ENCODE measurements around the gene CHST15.

The CHST15 gene

GRCh38 chr10:124010024-124010423, 83.4 kb downstream of the CHST15 start:
- Histone ChIP-seq H3K4me1 (ENCODE audit: control insufficient read depth in 1 of 2, insufficient read depth in 2 of 2, low read length in 2 of 2) (peaks cover 5 to 33% of the 10 kb centered on the region in 2 donors), H3K36me3 (ENCODE audit: control insufficient read depth in 1 of 2, insufficient read depth in 2 of 2, low read length in 2 of 2) (peaks cover 18 to 20% of the 10 kb centered on the region in 2 donors), H3K9me3 (ENCODE audit: control insufficient read depth in 1 of 2, low read length in 2 of 2) (peaks cover 0 to 4% of the 10 kb centered on the region in 2 donors), H3K4me3 (ENCODE audit: low read depth in 1 of 2, low read length in 2 of 2) (no peak overlapping the region), H3K27me3 (ENCODE audit: low read depth, low read length) (no peaks in the 10 kb centered on the region), H3K27ac (ENCODE audit: low read length) (no peak overlapping the region)

- no peak overlapping the region for H3K4me3 ChIP-seq (ENCODE audit: low read depth in 1 of 2, low read length in 2 of 2)
- H3K9me3 ChIP-seq (ENCODE audit: control insufficient read depth in 1 of 2, low read length in 2 of 2), result peaks cover 0 to 4% of the 10 kb centered on the region in 2 donors
- H3K27ac ChIP-seq (ENCODE audit: low read length), result peak overlapping the region; percentile 25
- H3K4me1 ChIP-seq (ENCODE audit: control insufficient read depth in 1 of 2, insufficient read depth in 2 of 2, low read length in 2 of 2), result peaks cover 5 to 37% of the 10 kb centered on the region in 2 donors
- H3K36me3 ChIP-seq (ENCODE audit: control insufficient read depth in 1 of 2, insufficient read depth in 2 of 2, low read length in 2 of 2), result peaks cover 18 to 20% of the 10 kb centered on the region in 2 donors
- H3K27me3 ChIP-seq (ENCODE audit: low read depth, low read length), result no peaks in the 10 kb centered on the region
These were observed 84.0 kb downstream of the CHST15 start for GRCh38 chr10:124009231-124010015.

DNA sequence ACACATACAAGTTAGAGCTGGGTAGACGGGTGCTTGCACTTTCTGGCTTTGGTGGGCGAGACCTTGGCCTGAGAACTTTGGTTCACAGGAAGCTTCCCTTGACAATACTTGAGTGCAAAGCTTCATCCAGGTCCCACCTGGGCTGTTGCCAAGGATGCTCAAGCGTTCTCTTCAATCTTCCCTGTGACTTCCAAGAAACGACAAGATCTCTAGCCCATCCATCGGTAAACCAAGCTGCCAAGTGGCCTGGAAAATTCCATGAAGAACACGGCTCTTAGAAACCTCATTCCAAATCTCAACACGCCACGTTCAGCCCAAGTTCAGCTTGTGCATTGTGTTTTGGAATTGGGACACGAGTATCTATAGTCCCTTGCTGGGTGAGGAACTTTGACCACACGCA, 84.7 kb downstream of the CHST15 start:
- H3K36me3 ChIP-seq (ENCODE audit: control insufficient read depth in 1 of 2, insufficient read depth in 2 of 2, low read length in 2 of 2), result peaks cover 14 to 20% of the 10 kb centered on the region in 2 donors
- H3K4me1 ChIP-seq (ENCODE audit: control insufficient read depth in 1 of 2, insufficient read depth in 2 of 2, low read length in 2 of 2), result peaks cover 5 to 45% of the 10 kb centered on the region in 2 donors
- no peaks in the 10 kb centered on the region for H3K27me3 ChIP-seq (ENCODE audit: low read depth, low read length)
- H3K4me3 ChIP-seq (ENCODE audit: low read depth in 1 of 2, low read length in 2 of 2), result no peak overlapping the region
- peaks cover 0 to 2% of the 10 kb centered on the region in 2 donors for H3K9me3 ChIP-seq (ENCODE audit: control insufficient read depth in 1 of 2, low read length in 2 of 2)
- peak overlapping the region; percentile 25 for H3K27ac ChIP-seq (ENCODE audit: low read length)

GRCh38 chr10:124008187-124008586, 85.2 kb downstream of the CHST15 start:
- H3K9me3 ChIP-seq (ENCODE audit: control insufficient read depth in 1 of 2, low read length in 2 of 2), result no peaks in the 10 kb centered on the region
- H3K27ac ChIP-seq (ENCODE audit: low read length), result no peak overlapping the region
- H3K36me3 ChIP-seq (ENCODE audit: control insufficient read depth in 1 of 2, insufficient read depth in 2 of 2, low read length in 2 of 2), result peaks cover 12 to 20% of the 10 kb centered on the region in 2 donors
- peaks cover 5 to 45% of the 10 kb centered on the region in 2 donors for H3K4me1 ChIP-seq (ENCODE audit: control insufficient read depth in 1 of 2, insufficient read depth in 2 of 2, low read length in 2 of 2)
- no peaks in the 10 kb centered on the region for H3K27me3 ChIP-seq (ENCODE audit: low read depth, low read length)
- no peak overlapping the region for H3K4me3 ChIP-seq (ENCODE audit: low read depth in 1 of 2, low read length in 2 of 2)

GRCh38 chr10:124007773-124008145, 85.6 kb downstream of the CHST15 start:
- Histone ChIP-seq H3K9me3 (ENCODE audit: control insufficient read depth in 1 of 2, low read length in 2 of 2) (no peaks in the 10 kb centered on the region), H3K27ac (ENCODE audit: low read length) (no peak overlapping the region), H3K4me3 (ENCODE audit: low read depth in 1 of 2, low read length in 2 of 2) (no peak overlapping the region), H3K36me3 (ENCODE audit: control insufficient read depth in 1 of 2, insufficient read depth in 2 of 2, low read length in 2 of 2) (peaks cover 9 to 20% of the 10 kb centered on the region in 2 donors), H3K27me3 (ENCODE audit: low read depth, low read length) (no peaks in the 10 kb centered on the region), H3K4me1 (ENCODE audit: control insufficient read depth in 1 of 2, insufficient read depth in 2 of 2, low read length in 2 of 2) (peaks cover 5 to 45% of the 10 kb centered on the region in 2 donors)

DNA sequence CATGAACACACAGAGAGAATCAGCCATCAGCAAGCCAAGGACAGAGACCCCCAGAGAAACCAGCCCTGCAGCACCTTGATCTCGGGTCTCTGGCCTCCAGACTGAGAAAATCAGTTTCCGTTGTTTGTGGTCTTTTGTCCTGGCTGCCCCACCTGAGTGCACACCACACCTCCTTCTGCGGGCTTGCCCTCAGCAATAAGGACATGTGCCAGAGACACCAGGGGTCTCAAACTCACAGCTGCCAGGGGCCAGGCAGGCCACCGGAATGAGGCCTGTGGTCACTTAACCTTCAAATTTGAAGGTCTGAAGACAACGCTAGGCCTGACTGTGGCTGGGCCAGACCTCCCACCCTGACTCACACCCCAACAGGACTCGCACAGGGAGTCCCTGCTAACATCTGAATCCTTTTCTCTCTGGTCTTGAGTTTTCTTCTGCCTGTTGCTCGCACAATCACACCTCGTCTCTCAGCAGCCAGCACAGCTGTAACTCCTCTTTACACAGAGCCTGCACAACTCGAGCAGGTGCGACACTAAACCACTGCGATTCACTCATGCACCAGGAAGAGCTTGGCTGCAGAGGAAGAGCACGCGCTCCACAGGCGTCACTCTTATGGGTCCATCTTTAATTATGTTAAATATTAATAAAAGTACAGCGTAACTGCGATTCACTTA, 86.2 kb downstream of the CHST15 start:
- H3K36me3 ChIP-seq (ENCODE audit: control insufficient read depth in 1 of 2, insufficient read depth in 2 of 2, low read length in 2 of 2), result peaks cover 4 to 18% of the 10 kb centered on the region in 2 donors
- peaks cover 5 to 45% of the 10 kb centered on the region in 2 donors for H3K4me1 ChIP-seq (ENCODE audit: control insufficient read depth in 1 of 2, insufficient read depth in 2 of 2, low read length in 2 of 2)
- H3K27ac ChIP-seq (ENCODE audit: low read length), result peak overlapping the region; percentile 47

DNA sequence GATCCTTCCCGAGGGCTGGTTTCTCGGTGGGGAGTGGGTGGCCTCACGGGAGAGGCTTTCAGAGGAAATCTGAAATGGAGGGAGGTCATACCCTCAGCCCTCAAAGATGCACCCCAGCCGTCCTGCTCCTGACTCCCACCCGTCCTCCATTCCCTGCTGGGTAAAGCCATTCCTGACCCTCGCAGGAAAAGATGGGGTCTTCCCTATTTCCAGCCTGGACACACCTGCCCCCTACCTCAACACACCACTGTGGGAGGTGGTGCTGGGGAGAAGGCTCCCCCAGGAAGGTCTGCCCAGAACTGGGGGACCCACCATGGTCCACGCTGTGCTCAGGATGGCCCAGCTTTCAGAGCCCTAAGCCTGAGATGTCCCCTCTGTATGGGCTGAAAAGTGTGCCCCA, 86.9 kb downstream of the CHST15 start:
- Histone ChIP-seq H3K4me3 (ENCODE audit: low read depth in 1 of 2, low read length in 2 of 2) (no peak overlapping the region), H3K9me3 (ENCODE audit: control insufficient read depth in 1 of 2, low read length in 2 of 2) (no peaks in the 10 kb centered on the region), H3K27me3 (ENCODE audit: low read depth, low read length) (no peaks in the 10 kb centered on the region), H3K27ac (ENCODE audit: low read length) (peak overlapping the region; percentile 47), H3K36me3 (ENCODE audit: control insufficient read depth in 1 of 2, insufficient read depth in 2 of 2, low read length in 2 of 2) (peaks cover 0 to 11% of the 10 kb centered on the region in 2 donors), H3K4me1 (ENCODE audit: control insufficient read depth in 1 of 2, insufficient read depth in 2 of 2, low read length in 2 of 2) (peaks cover 5 to 45% of the 10 kb centered on the region in 2 donors)

More for the DNA sequence above, 86.2 kb downstream of the CHST15 start:
- H3K9me3 ChIP-seq (ENCODE audit: control insufficient read depth in 1 of 2, low read length in 2 of 2), result no peaks in the 10 kb centered on the region
- H3K4me3 ChIP-seq (ENCODE audit: low read depth in 1 of 2, low read length in 2 of 2), result no peak overlapping the region
- H3K27me3 ChIP-seq (ENCODE audit: low read depth, low read length), result no peaks in the 10 kb centered on the region

GRCh38 chr10:124005991-124006392, 87.4 kb downstream of the CHST15 start:
- Histone ChIP-seq H3K36me3 (ENCODE audit: control insufficient read depth in 1 of 2, insufficient read depth in 2 of 2, low read length in 2 of 2) (peaks cover 0 to 11% of the 10 kb centered on the region in 2 donors), H3K27ac (ENCODE audit: low read length) (peak overlapping the region; percentile 58), H3K4me1 (ENCODE audit: control insufficient read depth in 1 of 2, insufficient read depth in 2 of 2, low read length in 2 of 2) (peaks cover 5 to 45% of the 10 kb centered on the region in 2 donors), H3K9me3 (ENCODE audit: control insufficient read depth in 1 of 2, low read length in 2 of 2) (no peaks in the 10 kb centered on the region), H3K27me3 (ENCODE audit: low read depth, low read length) (no peaks in the 10 kb centered on the region), H3K4me3 (ENCODE audit: low read depth in 1 of 2, low read length in 2 of 2) (no peak overlapping the region)

DNA sequence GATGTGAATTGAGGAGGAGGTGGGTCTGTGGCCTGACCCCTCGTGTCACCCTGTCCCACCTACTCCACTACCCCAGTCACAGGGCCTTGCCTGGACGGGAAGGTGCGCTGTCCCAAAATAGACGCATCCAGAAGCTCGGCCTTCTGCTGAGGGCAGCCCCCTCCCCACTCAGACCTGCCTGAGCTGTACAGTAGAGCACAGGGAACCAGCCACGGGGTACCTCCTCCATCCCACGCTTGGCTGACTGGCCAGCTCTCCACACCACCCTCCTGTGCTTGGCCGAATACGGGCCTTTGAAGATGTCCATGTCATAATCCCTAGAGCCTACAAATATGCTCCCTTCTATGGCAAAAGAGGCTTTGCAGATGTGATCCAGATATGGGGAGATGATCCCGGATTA, 88.3 kb downstream of the CHST15 start:
- Histone ChIP-seq H3K27me3 (ENCODE audit: low read depth, low read length) (no peaks in the 10 kb centered on the region), H3K27ac (ENCODE audit: low read length) (peak overlapping the region; percentile 58), H3K36me3 (ENCODE audit: control insufficient read depth in 1 of 2, insufficient read depth in 2 of 2, low read length in 2 of 2) (peaks cover 0 to 9% of the 10 kb centered on the region in 2 donors), H3K9me3 (ENCODE audit: control insufficient read depth in 1 of 2, low read length in 2 of 2) (no peaks in the 10 kb centered on the region), H3K4me1 (ENCODE audit: control insufficient read depth in 1 of 2, insufficient read depth in 2 of 2, low read length in 2 of 2) (peaks cover 5 to 41% of the 10 kb centered on the region in 2 donors), H3K4me3 (ENCODE audit: low read depth in 1 of 2, low read length in 2 of 2) (no peak overlapping the region)

GRCh38 chr10:124004663-124005004, 88.8 kb downstream of the CHST15 start:
- peaks cover 3 to 37% of the 10 kb centered on the region in 2 donors for H3K4me1 ChIP-seq (ENCODE audit: control insufficient read depth in 1 of 2, insufficient read depth in 2 of 2, low read length in 2 of 2)

GRCh38 chr10:124003871-124004662, 89.3 kb downstream of the CHST15 start:
- Histone ChIP-seq H3K4me3 (ENCODE audit: low read depth in 1 of 2, low read length in 2 of 2) (no peak overlapping the region), H3K4me1 (ENCODE audit: control insufficient read depth in 1 of 2, insufficient read depth in 2 of 2, low read length in 2 of 2) (peaks cover 0 to 33% of the 10 kb centered on the region in 2 donors), H3K36me3 (ENCODE audit: control insufficient read depth in 1 of 2, insufficient read depth in 2 of 2, low read length in 2 of 2) (peaks cover 0 to 6% of the 10 kb centered on the region in 2 donors), H3K27ac (ENCODE audit: low read length) (no peak overlapping the region), H3K9me3 (ENCODE audit: control insufficient read depth in 1 of 2, low read length in 2 of 2) (no peaks in the 10 kb centered on the region), H3K27me3 (ENCODE audit: low read depth, low read length) (no peaks in the 10 kb centered on the region)

More at GRCh38 chr10:124004663-124005004, 88.8 kb downstream of the CHST15 start:
- Histone ChIP-seq H3K9me3 (ENCODE audit: control insufficient read depth in 1 of 2, low read length in 2 of 2) (no peaks in the 10 kb centered on the region), H3K4me3 (ENCODE audit: low read depth in 1 of 2, low read length in 2 of 2) (no peak overlapping the region), H3K27ac (ENCODE audit: low read length) (no peak overlapping the region), H3K27me3 (ENCODE audit: low read depth, low read length) (no peaks in the 10 kb centered on the region), H3K36me3 (ENCODE audit: control insufficient read depth in 1 of 2, insufficient read depth in 2 of 2, low read length in 2 of 2) (peaks cover 0 to 6% of the 10 kb centered on the region in 2 donors)

Data from muscle layer of duodenum (tissue), 2 donors.